NK-92 treated with Interleukin-12 subunit alpha and Interleukin-12 subunit beta, amount 100 ng/mL, for 24 hours (cell line): Measurements from ENCODE around the gene KLHL11.
"Not testable (repeated sequence)": the region's sequence is repeated elsewhere in the genome, so short reads cannot be mapped to it uniquely, and the experiment has no call there.

Experiments
- DNase-seq: peaks from one replicate; lab custom pipeline; 2025; lab: John Stamatoyannopoulos, UW

The KLHL11 gene

GRCh38 chr17:41888332-41888965 is 23.2 kb upstream of the KLHL11 start:
- no peak for DNase-seq

- DNase-seq = no peak
These were observed 20.5 kb upstream of the KLHL11 start for GRCh38 chr17:41885733-41886132.

- no peak for DNase-seq
These were observed 17.5 kb upstream of the KLHL11 start for GRCh38 chr17:41882756-41883155.

GRCh38 chr17:41880130-41880529 is 14.9 kb upstream of the KLHL11 start:
- DNase-seq = no peak

- not testable (repeated sequence) for DNase-seq
These were observed 9.1 kb upstream of the KLHL11 start for GRCh38 chr17:41874293-41874670.

- no peak for DNase-seq
These were observed 8.5 kb upstream of the KLHL11 start for GRCh38 chr17:41873559-41874292.

- DNase-seq = no peak
These were observed 6.6 kb upstream of the KLHL11 start for GRCh38 chr17:41871789-41872188.

GRCh38 chr17:41870627-41871026 is 5.4 kb upstream of the KLHL11 start:
- no peak for DNase-seq

GRCh38 chr17:41870097-41870496 is 4.9 kb upstream of the KLHL11 start:
- no peak for DNase-seq

GRCh38 chr17:41869426-41869825 is 4.2 kb upstream of the KLHL11 start:
- DNase-seq = no peak

- no peak for DNase-seq
These were observed 3.3 kb upstream of the KLHL11 start for GRCh38 chr17:41868568-41868967.

- DNase-seq = no peak
These were observed 322 bp upstream of the KLHL11 start for GRCh38 chr17:41865596-41865893.

- no peak for DNase-seq
These were observed 756 bp downstream of the KLHL11 start for GRCh38 chr17:41864498-41864835.

GRCh38 chr17:41863074-41863848 is 2.0 kb downstream of the KLHL11 start:
- DNase-seq = no peak

GRCh38 chr17:41860254-41860931 is 4.8 kb downstream of the KLHL11 start:
- no peak for DNase-seq

- DNase-seq = not testable (repeated sequence)
These were observed 13.8 kb downstream of the KLHL11 start for GRCh38 chr17:41851382-41851781.

- DNase-seq = no peak
These were observed 15.8 kb downstream of the KLHL11 start for GRCh38 chr17:41849251-41849990.

GRCh38 chr17:41848788-41849187 is 16.4 kb downstream of the KLHL11 start:
- no peak for DNase-seq

- no peak for DNase-seq
These were observed 20.3 kb downstream of the KLHL11 start for GRCh38 chr17:41844971-41845370.

- DNase-seq = not testable (repeated sequence)
These were observed 24.4 kb downstream of the KLHL11 start for GRCh38 chr17:41840781-41841180.

- DNase-seq = not testable (repeated sequence)
These were observed 25.8 kb downstream of the KLHL11 start for GRCh38 chr17:41839448-41839847.
